ENCODE measurements around the gene B4GALT3. TPM values are rescaled to one million over a fixed set of nuclear protein-coding genes. Genes with fewer than 3 reads are reported as not detected.
A peak's percentile ranks its signal among the peaks of the same experiment; 100 is the strongest.

The B4GALT3 gene
- polyA plus RNA-seq, 1 donor: 36.8 TPM

- DNase-seq: no peak
Observed at GRCh38 chr1:161164901-161165610, 12.3 kb downstream of the B4GALT3 start.

DNA sequence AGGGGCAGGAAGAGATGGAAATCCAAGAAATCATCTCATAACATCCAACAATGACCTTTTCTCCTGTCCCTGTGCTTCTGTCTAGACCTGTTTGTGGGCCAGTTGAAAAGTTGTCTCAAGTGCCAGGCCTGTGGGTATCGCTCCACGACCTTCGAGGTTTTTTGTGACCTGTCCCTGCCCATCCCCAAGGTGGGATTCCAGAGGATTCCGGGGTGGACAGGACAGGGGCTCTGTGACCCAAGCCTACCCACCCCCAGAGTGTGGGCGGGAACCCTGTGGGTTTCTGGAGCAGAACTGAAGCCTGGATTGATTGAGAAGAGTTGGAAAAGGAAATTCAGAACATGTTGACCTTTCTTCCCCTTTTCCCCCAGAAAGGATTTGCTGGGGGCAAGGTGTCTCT is 13.5 kb downstream of the B4GALT3 start:
- no peak for DNase-seq

GRCh38 chr1:161162806-161163205 is 14.5 kb downstream of the B4GALT3 start:
- no peak for DNase-seq

GRCh38 chr1:161162052-161162451 is 15.3 kb downstream of the B4GALT3 start:
- no peak for DNase-seq

DNA sequence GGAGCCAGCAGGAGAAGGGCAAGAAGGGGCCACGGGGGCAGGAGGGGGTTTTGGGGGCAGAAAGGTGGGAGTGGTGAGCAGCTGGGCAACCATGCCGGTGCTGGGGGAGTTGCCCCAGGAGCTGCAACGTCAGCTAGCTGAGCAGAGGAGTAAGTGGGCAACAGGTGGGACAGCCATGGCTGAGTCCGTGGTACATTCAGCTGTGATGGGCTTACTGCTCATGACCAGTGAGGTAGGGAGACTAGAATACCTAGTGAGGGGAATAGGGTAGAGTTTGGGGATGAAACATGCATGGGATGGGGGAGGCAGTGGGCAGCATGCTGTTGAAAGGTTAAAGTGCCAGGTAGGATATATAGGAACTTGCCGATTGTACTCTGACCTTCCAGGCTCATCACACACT is 15.7 kb downstream of the B4GALT3 start:
- DNase-seq: no peak

DNA sequence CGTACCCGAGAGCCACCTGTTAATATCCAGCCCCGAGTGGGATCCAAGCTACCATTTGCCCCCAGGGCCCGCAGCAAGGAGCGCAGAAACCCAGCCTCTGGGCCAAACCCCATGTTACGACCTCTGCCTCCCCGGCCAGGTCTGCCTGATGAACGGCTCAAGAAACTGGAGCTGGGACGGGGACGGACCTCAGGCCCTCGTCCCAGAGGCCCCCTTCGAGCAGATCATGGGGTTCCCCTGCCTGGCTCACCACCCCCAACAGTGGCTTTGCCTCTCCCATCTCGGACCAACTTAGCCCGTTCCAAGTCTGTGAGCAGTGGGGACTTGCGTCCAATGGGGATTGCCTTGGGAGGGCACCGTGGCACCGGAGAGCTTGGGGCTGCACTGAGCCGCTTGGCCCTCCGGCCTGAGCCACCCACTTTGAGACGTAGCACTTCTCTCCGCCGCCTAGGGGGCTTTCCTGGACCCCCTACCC is 16.6 kb downstream of the B4GALT3 start:
- no peak for DNase-seq

- DNase-seq: no peak
Observed at GRCh38 chr1:161159913-161160243, 17.4 kb downstream of the B4GALT3 start.

DNA sequence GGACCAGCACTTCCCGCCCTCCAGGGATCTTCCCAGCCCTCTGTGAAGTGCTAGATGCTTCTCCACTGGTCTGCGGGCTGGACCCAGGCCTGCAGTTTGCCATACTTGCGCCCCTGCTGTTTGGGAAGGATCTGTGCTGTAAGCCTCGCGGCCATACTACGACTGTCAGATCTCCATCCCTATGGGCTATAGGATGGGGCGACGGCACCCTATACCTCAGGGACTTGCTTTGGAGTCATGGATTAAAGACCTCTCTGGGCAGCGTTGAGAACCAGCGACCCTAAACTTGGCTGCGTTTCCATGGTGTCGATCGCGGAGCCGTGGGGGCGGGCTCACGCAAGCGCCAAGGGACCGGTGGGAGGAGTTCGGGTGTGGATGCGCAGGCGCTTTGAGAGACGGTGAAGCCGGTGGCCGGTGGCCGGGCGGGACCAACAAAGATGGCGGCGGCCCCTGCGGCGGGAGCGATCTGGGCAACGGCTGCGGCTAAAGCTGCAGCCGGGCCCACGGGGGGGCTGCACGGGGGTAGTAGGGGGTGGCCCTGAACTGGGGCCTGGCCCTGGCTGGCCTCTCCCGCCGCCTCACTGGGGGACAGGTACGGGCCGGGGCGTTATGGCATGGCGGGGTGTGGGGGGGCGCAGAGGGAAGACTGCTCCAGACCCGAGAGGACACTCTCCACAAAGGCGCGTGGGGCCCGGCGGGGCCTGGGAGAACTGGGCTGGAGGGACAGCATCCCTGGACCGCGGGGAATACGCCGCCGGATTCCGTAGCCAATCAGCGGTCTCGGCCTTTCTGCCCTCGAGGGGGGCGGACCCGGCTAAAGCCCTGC is 18.0 kb downstream of the B4GALT3 start, which contains the start of gene USP21:
Gene USP21, plus strand, starts transcription at position 414 of the 826 bp plus-strand sequence. CDS start 1,141 bp downstream, outside the sequence.
- peak; percentile 95 for DNase-seq

GRCh38 chr1:161158316-161159010 is 18.8 kb downstream of the B4GALT3 start:
- no peak for DNase-seq

GRCh38 chr1:161157867-161158266 is 19.4 kb downstream of the B4GALT3 start:
- DNase-seq: no peak

- DNase-seq: peak; percentile 89
Observed at GRCh38 chr1:161153682-161154337, 23.5 kb downstream of the B4GALT3 start, which contains the start of gene UFC1. UFC1 (plus strand) TSS chr1:161153978; CDS start chr1:161153998, 20 bp downstream.

- DNase-seq: no peak
Observed at GRCh38 chr1:161153176-161153575, 24.1 kb downstream of the B4GALT3 start.

- no peak for DNase-seq
Observed at GRCh38 chr1:161145832-161146231, 31.5 kb downstream of the B4GALT3 start.

- no peak for DNase-seq
Observed at GRCh38 chr1:161140755-161141400, 36.4 kb downstream of the B4GALT3 start.

DNA sequence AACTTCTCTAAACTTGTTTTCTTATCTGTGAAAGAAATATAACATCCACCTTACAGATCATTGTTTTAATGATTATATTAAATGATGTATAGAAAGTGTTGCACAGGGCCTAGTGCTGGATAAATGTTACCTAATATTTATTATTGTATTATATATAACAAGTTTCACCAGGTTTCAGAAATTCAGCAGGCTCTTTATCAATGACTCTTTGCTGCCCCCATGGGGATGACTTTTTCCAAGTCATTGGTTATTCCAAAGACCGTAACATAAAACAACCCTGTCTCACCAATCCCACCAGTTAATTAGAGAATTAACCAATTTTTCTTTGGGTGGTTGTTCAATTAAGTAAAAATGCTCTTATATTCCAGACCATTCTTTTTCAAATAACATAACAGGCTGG is 37.5 kb downstream of the B4GALT3 start:
- peak; percentile 56 for DNase-seq

DNA sequence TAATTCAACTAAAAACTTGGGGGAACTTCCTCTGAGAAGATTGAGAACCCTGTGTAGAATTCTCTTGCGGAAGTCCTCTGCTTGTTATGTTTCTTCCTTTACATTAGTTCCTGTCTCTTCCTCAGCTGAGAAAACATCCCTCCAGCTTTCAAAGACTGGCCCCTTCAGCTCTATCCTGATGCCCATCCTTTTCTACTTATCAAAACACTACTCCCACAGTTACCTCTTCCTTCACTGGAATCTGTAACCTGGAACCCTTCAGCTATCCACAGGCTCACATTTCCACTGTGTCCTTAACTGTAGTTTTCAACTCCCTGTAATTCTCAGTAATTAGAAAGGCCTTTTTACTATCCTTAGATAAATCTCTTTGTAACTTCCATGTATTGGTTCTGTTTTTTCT is 38.9 kb downstream of the B4GALT3 start:
- peak; percentile 21 for DNase-seq

DNA sequence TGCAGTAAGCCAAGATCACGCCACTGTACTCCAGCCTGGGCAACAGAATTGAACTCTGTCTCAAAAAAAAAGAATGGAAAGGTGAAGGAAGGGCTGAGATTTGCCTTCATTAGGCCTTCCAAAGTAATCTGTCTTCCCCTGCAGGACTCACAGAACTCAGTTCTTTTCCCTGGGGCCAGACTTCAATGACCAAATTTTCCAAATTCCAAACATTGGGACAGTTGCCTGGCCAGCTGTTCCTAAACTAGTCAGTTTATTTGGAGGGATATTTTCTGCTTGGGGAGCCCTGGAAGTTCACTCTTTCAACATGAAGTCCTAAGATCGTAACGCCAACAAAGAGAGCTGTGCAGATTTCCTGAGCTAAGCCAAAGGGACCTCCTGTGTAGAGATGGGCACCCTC is 39.4 kb downstream of the B4GALT3 start:
- no peak for DNase-seq

- DNase-seq: no peak
Observed at GRCh38 chr1:161133220-161133740, 44.0 kb downstream of the B4GALT3 start.

DNA sequence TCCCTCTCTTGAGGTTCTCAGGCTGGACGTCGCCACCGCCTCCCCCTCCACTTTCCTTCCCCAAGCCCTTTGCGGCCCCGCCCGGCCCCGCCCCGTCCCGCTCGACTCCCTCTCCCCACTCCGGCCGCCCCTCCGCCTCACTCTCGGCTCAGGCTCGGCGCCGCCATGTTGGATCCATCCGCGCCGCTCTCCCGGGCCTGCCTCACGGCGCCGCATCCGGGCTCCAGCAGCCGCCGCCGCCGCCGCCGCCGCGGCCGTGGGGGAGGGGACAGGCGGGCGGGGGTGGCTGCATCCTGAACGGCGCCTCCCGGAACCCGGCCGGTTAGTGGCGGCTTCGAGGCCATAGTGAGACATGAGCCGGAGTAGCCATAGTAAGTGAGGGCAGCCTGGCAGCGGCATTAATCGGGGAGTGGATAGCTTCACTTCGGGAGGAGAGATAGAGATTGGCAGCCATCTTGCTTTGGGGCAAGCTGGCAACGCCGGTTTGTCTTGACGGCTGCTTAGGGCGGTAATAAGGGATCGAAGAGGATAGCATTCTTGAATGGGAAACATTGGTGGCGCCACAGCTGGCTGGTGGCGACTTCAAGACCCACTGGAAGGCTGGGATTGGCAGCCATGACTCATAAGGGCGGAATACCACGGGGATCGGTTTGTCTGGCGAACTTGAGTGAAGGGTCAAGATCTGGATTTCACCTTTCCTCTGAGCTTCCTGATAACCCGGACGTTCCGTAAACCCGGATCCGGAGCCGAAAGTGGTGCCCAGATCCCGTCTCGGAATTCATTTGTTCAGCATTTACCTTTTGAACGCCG is 44.7 kb downstream of the B4GALT3 start, which contains the start of gene DEDD:
Gene DEDD, minus strand, starts transcription at position 258 of the 810 bp plus-strand sequence. CDS start 8,205 bp downstream, outside the sequence.
- peak; percentile 93 for DNase-seq
